Middle frontal gyrus (tissue), 1 donor: ENCODE measurements around the gene MAP2K3.
"Not testable (repeated sequence)": the region's sequence is repeated elsewhere in the genome, so short reads cannot be mapped to it uniquely, and the experiment has no call there.

Experiments used
- DNase-seq: peaks from one replicate; pipeline ENCODE4 v3.0.0-alpha.2; 2015; ENCODE audit warnings: low spot score; ENCODE audit errors: extremely low spot score

Gene MAP2K3

GRCh38 chr17:21350495-21350894, 66.0 kb downstream of the MAP2K3 start:
- not testable (repeated sequence) for DNase-seq

- no peak for DNase-seq
These were observed 67.0 kb downstream of the MAP2K3 start for GRCh38 chr17:21351366-21352065.

- no peak for DNase-seq
These were observed 67.9 kb downstream of the MAP2K3 start for GRCh38 chr17:21352221-21352980.

GRCh38 chr17:21352981-21353265, 68.4 kb downstream of the MAP2K3 start:
- DNase-seq: no peak

- DNase-seq: no peak
These were observed 69.0 kb downstream of the MAP2K3 start for GRCh38 chr17:21353326-21354010.

GRCh38 chr17:21354796-21355385, 70.4 kb downstream of the MAP2K3 start:
- no peak for DNase-seq

GRCh38 chr17:21355586-21355985, 71.1 kb downstream of the MAP2K3 start:
- DNase-seq: no peak

- DNase-seq: no peak
These were observed 72.1 kb downstream of the MAP2K3 start for GRCh38 chr17:21356537-21357127.

- DNase-seq: no peak
These were observed 72.8 kb downstream of the MAP2K3 start for GRCh38 chr17:21357281-21357680.

- DNase-seq: no peak
These were observed 73.5 kb downstream of the MAP2K3 start for GRCh38 chr17:21357696-21358656.

GRCh38 chr17:21358682-21359482, 74.4 kb downstream of the MAP2K3 start:
- no peak for DNase-seq

GRCh38 chr17:21359483-21359840, 75.0 kb downstream of the MAP2K3 start:
- DNase-seq: no peak

- no peak for DNase-seq
These were observed 75.5 kb downstream of the MAP2K3 start for GRCh38 chr17:21360048-21360447.

- DNase-seq: no peak
These were observed 76.7 kb downstream of the MAP2K3 start for GRCh38 chr17:21361020-21361809.

- no peak for DNase-seq
These were observed 77.9 kb downstream of the MAP2K3 start for GRCh38 chr17:21362331-21362931.

- DNase-seq: no peak
These were observed 79.5 kb downstream of the MAP2K3 start for GRCh38 chr17:21363776-21364642.
